Left ventricle myocardium inferior (tissue), 1 donor: ENCODE measurements around the gene XYLT1. TPM values are rescaled to one million over a fixed set of nuclear protein-coding genes. Genes with fewer than 3 reads are reported as not detected.

Experiments
- DNase-seq: peaks from one replicate; pipeline ENCODE4 v3.0.0-alpha.2; 2020
- H3K27ac ChIP-seq: fragments of 200-600 bp; replicated peaks from 2 replicates; pipeline ENCODE4 v1.8.0; 2021
- H3K27me3 ChIP-seq: fragments of 200-600 bp; 2 replicates; pipeline ENCODE4 v1.8.0; 2021; ENCODE audit warnings: low read depth
- H3K36me3 ChIP-seq: fragments of 200-600 bp; 2 replicates; pipeline ENCODE4 v1.8.0; 2021
- H3K4me1 ChIP-seq: fragments of 200-600 bp; 2 replicates; pipeline ENCODE4 v1.8.0; 2021
- H3K4me3 ChIP-seq: fragments of 200-600 bp; 2 replicates; pipeline ENCODE4 v1.8.0; 2021; ENCODE audit warnings: mild to moderate bottlenecking, moderate library complexity
- H3K9me3 ChIP-seq: fragments of 200-600 bp; replicated peaks from 2 replicates; pipeline ENCODE4 v1.8.0; 2021
- CTCF ChIP-seq: fragments of 200-600 bp; IDR thresholded peaks from 2 replicates; pipeline ENCODE4 v1.8.0; 2021; ENCODE audit warnings: antibody characterized with exemption, mild to moderate bottlenecking, borderline replicate concordance
- intact Hi-C: fragments of 100-400 bp; cut with micrococcal nuclease; formaldehyde crosslinking; loops from one replicate; pipeline ENCODE4 v1.11.0; 2022
- total RNA-seq: library from RNA; stranded (reverse); fragmentation: NEBNext Ultra II Directional; extraction: Animal tissue kit (Norgen Biotek cat#: 25700); gene quantifications from one replicate; pipeline ENCODE4 v1.2.1, GENCODE V29; 2021
- donor health status: DM: no; HTN: yes; CAD: no; lungs with severe emphysema.

The XYLT1 gene
- total RNA-seq, 1 donor from 2014 or later: 1.4 TPM

- Histone ChIP-seq H3K27me3 (no peaks in the 10 kb centered on the region), H3K36me3 (no peaks in the 10 kb centered on the region), H3K4me1 (peaks cover 16% of the 10 kb centered on the region), H3K9me3 (no peaks in the 10 kb centered on the region), H3K4me3 (no peak overlapping the region), H3K27ac (no peak overlapping the region)
- DNase-seq: no peak
- no peak for TF ChIP-seq CTCF
- intact Hi-C loops: no loop called here
Observed at GRCh38 chr16:17447101-17447569, 23.6 kb downstream of the XYLT1 start.

GRCh38 chr16:17446661-17447060 is 24.1 kb downstream of the XYLT1 start:
- H3K36me3 ChIP-seq: no peaks in the 10 kb centered on the region
- peaks cover 16% of the 10 kb centered on the region for H3K4me1 ChIP-seq
- H3K4me3 ChIP-seq: no peak overlapping the region
- intact Hi-C loops: no loop called here
- no peaks in the 10 kb centered on the region for H3K27me3 ChIP-seq
- no peaks in the 10 kb centered on the region for H3K9me3 ChIP-seq
- H3K27ac ChIP-seq: no peak overlapping the region
- no peak for TF ChIP-seq CTCF
- DNase-seq: peak; percentile 36

- intact Hi-C loops: no loop called here
- no peaks in the 10 kb centered on the region for H3K9me3 ChIP-seq
- H3K4me1 ChIP-seq: peaks cover 16% of the 10 kb centered on the region
- no peaks in the 10 kb centered on the region for H3K36me3 ChIP-seq
- DNase-seq: no peak
- no peak overlapping the region for H3K4me3 ChIP-seq
- no peak overlapping the region for H3K27ac ChIP-seq
- no peaks in the 10 kb centered on the region for H3K27me3 ChIP-seq
- no peak for TF ChIP-seq CTCF
Observed at GRCh38 chr16:17445421-17445820, 25.3 kb downstream of the XYLT1 start.

- Histone ChIP-seq H3K36me3 (no peaks in the 10 kb centered on the region), H3K4me3 (no peak overlapping the region), H3K27me3 (no peaks in the 10 kb centered on the region), H3K9me3 (peaks cover 6% of the 10 kb centered on the region), H3K27ac (no peak overlapping the region), H3K4me1 (peaks cover 16% of the 10 kb centered on the region)
- intact Hi-C loops: no loop called here
- DNase-seq: no peak
- no peak for TF ChIP-seq CTCF
Observed at GRCh38 chr16:17444658-17445057, 26.1 kb downstream of the XYLT1 start.

GRCh38 chr16:17440131-17440530 is 30.6 kb downstream of the XYLT1 start:
- H3K27ac ChIP-seq: no peak overlapping the region
- H3K9me3 ChIP-seq: peaks cover 6% of the 10 kb centered on the region
- no peak for TF ChIP-seq CTCF
- no peaks in the 10 kb centered on the region for H3K27me3 ChIP-seq
- no peak overlapping the region for H3K4me3 ChIP-seq
- DNase-seq: no peak
- intact Hi-C loops: no loop called here
- H3K4me1 ChIP-seq: peaks cover 14% of the 10 kb centered on the region
- no peaks in the 10 kb centered on the region for H3K36me3 ChIP-seq

- no peak overlapping the region for H3K27ac ChIP-seq
- DNase-seq: no peak
- peaks cover 14% of the 10 kb centered on the region for H3K4me1 ChIP-seq
- intact Hi-C loops: no loop called here
- H3K36me3 ChIP-seq: no peaks in the 10 kb centered on the region
- no peaks in the 10 kb centered on the region for H3K27me3 ChIP-seq
- H3K4me3 ChIP-seq: no peak overlapping the region
- peaks cover 6% of the 10 kb centered on the region for H3K9me3 ChIP-seq
- TF ChIP-seq CTCF: no peak
Observed at GRCh38 chr16:17439580-17439979, 31.2 kb downstream of the XYLT1 start.
